Testis (tissue), 2 donors: ENCODE data around the gene CHKA.

Experiments
- CTCF ChIP-seq, 3 experiments: fragments of 450-650 bp in 2 of 3; fragments of 200-600 bp in 1 of 3; sonication (generic) in 1 of 3; IDR thresholded peaks; one replicate each; pipeline ENCODE4 v1.5.1; 2016 to 2019; ENCODE audit warnings: antibody characterized with exemption in 3 of 3, mild to moderate bottlenecking in 2 of 3, moderate library complexity in 1 of 3
- POLR2A ChIP-seq: fragments of 450-650 bp; IDR thresholded peaks from one replicate; pipeline ENCODE4 v1.6.1; 2017; ENCODE audit warnings: antibody characterized with exemption, mild to moderate bottlenecking, moderate library complexity

- TF ChIP-seq CTCF (IDR thresholded peaks at IDR 0.05) (no peak), POLR2A (no peak)
Measured at GRCh38 chr11:68130121-68130520, 8.9 kb upstream of the CHKA start.
